Measurements from ENCODE around the gene NBEA. TPM values are rescaled to one million over a fixed set of nuclear protein-coding genes. Genes with fewer than 3 reads are reported as not detected.

The NBEA gene
- total RNA-seq, 3 donors from 2014 or later = 7.5 to 18.6 (median 16.1) TPM

DNA sequence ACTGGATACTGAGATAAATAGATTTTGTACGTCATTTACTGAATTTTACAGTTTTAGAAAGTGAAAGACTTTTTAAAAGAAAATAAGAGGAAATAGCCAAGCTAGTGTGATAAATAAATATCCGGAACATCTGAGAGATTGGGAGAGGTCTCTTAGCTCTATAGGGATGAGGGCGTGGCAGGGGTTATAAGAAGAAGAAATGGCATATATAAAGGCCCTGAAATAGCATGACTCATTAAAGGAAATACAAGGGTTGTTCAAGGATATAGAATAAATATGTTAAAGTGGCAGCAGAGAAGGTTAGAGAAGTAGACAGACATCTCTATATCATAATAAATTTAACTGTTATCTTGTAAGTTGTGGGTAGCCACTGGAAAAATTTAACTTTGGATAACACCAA, 390.1 kb downstream of the NBEA start:
- no peak overlapping the region for H3K4me3 ChIP-seq
- H3K36me3 ChIP-seq = no peaks in the 10 kb centered on the region
- DNase-seq (ENCODE audit: low spot score in 2 of 2) = no peak
- H3K4me1 ChIP-seq = no peaks in the 10 kb centered on the region
- intact Hi-C loops (cut with DNase I; ENCODE audit: low total_unique reads) = no loop called here
- no peaks in the 10 kb centered on the region for H3K27me3 ChIP-seq
- TF ChIP-seq, protein P1, sequence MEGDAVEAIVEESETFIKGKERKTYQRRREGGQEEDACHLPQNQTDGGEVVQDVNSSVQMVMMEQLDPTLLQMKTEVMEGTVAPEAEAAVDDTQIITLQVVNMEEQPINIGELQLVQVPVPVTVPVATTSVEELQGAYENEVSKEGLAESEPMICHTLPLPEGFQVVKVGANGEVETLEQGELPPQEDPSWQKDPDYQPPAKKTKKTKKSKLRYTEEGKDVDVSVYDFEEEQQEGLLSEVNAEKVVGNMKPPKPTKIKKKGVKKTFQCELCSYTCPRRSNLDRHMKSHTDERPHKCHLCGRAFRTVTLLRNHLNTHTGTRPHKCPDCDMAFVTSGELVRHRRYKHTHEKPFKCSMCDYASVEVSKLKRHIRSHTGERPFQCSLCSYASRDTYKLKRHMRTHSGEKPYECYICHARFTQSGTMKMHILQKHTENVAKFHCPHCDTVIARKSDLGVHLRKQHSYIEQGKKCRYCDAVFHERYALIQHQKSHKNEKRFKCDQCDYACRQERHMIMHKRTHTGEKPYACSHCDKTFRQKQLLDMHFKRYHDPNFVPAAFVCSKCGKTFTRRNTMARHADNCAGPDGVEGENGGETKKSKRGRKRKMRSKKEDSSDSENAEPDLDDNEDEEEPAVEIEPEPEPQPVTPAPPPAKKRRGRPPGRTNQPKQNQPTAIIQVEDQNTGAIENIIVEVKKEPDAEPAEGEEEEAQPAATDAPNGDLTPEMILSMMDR (IDR thresholded peaks at IDR 0.05) = no peak
- TF ChIP-seq POLR2AphosphoS5 (IDR thresholded peaks at IDR 0.05) = no peak
- no peak for TF ChIP-seq POLR2A (IDR thresholded peaks at IDR 0.05)
- no peak overlapping the region for H3K27ac ChIP-seq
- peaks cover 0 to 4% of the 10 kb centered on the region in 2 donors for H3K9me3 ChIP-seq

DNA sequence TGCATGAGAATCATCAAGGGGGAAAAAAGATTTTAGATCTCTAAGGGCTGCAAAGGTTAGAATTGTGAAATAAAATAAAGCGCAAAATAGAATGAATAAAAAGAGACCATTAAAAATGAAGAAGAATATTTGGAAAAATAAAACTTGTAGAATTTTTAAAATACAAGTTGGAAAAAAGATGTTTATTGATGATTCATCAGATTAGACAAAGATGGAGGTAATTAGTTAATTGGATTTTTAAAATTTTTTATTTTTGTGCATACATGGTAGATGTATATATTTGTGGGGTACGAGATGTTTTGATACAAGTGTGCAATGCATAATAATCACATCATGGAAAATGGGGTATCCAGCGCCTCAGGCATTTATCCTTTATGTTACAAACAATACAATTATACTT, 391.1 kb downstream of the NBEA start:
- no peaks in the 10 kb centered on the region for H3K4me1 ChIP-seq
- TF ChIP-seq POLR2AphosphoS5 (IDR thresholded peaks at IDR 0.05) = no peak
- DNase-seq (ENCODE audit: low spot score in 2 of 2) = no peak
- H3K4me3 ChIP-seq = no peak overlapping the region
- H3K9me3 ChIP-seq = peaks cover 0 to 4% of the 10 kb centered on the region in 2 donors
- intact Hi-C loops (cut with DNase I; ENCODE audit: low total_unique reads) = no loop called here
- H3K36me3 ChIP-seq = no peaks in the 10 kb centered on the region
- no peaks in the 10 kb centered on the region for H3K27me3 ChIP-seq
- no peak overlapping the region for H3K27ac ChIP-seq

DNA sequence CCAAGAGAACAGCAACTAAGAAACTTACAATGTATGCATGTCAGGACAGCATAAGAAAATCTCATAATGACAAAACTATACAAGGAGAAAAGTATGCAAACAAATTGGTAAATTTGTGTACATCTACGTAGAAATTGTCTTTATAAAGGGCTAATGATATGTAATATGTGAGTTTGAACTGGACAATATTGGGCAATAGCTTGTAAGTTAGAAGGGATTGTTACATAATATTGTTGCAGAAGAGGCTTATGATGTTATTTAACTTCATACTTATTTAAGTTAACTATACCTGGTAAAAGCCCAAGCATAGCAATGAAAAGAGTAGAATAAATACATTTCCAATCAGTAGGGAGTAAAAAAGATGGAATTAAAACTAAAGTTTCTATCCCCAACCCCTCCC, 400.4 kb downstream of the NBEA start:
- Histone ChIP-seq H3K4me1 (no peaks in the 10 kb centered on the region), H3K27ac (no peak overlapping the region), H3K4me3 (no peak overlapping the region), H3K36me3 (no peaks in the 10 kb centered on the region), H3K9me3 (no peaks in the 10 kb centered on the region), H3K27me3 (no peaks in the 10 kb centered on the region)
- intact Hi-C loops (cut with DNase I; ENCODE audit: low total_unique reads) = no loop called here
- DNase-seq (ENCODE audit: low spot score in 2 of 2) = no peak
- TF ChIP-seq, protein P1 (IDR thresholded peaks at IDR 0.05) = no peak
- no peak for TF ChIP-seq POLR2A (IDR thresholded peaks at IDR 0.05)
- no peak for TF ChIP-seq POLR2AphosphoS5 (IDR thresholded peaks at IDR 0.05)

GRCh38 chr13:35343417-35343816, 401.3 kb downstream of the NBEA start:
- no peaks in the 10 kb centered on the region for H3K4me1 ChIP-seq
- H3K27ac ChIP-seq = no peak overlapping the region
- H3K9me3 ChIP-seq = no peaks in the 10 kb centered on the region
- H3K27me3 ChIP-seq = no peaks in the 10 kb centered on the region
- no peak overlapping the region for H3K4me3 ChIP-seq
- H3K36me3 ChIP-seq = no peaks in the 10 kb centered on the region
- no peak for TF ChIP-seq POLR2AphosphoS5 (IDR thresholded peaks at IDR 0.05)
- TF ChIP-seq, protein P1 (IDR thresholded peaks at IDR 0.05) = no peak
- no peak for DNase-seq (ENCODE audit: low spot score in 2 of 2)
- intact Hi-C loops (cut with DNase I; ENCODE audit: low total_unique reads) = no loop called here

- intact Hi-C loops (cut with DNase I; ENCODE audit: low total_unique reads) = no loop called here
- H3K4me1 ChIP-seq = no peaks in the 10 kb centered on the region
- no peaks in the 10 kb centered on the region for H3K36me3 ChIP-seq
- H3K27me3 ChIP-seq = no peaks in the 10 kb centered on the region
- TF ChIP-seq POLR2AphosphoS5 (IDR thresholded peaks at IDR 0.05) (no peak), POLR2A (IDR thresholded peaks at IDR 0.05) (no peak)
- TF ChIP-seq, protein P1 (IDR thresholded peaks at IDR 0.05) = no peak
- no peak for DNase-seq (ENCODE audit: low spot score in 2 of 2)
- H3K27ac ChIP-seq = no peak overlapping the region
- no peaks in the 10 kb centered on the region for H3K9me3 ChIP-seq
- no peak overlapping the region for H3K4me3 ChIP-seq
Measured at GRCh38 chr13:35345992-35346391, 403.9 kb downstream of the NBEA start.

DNA sequence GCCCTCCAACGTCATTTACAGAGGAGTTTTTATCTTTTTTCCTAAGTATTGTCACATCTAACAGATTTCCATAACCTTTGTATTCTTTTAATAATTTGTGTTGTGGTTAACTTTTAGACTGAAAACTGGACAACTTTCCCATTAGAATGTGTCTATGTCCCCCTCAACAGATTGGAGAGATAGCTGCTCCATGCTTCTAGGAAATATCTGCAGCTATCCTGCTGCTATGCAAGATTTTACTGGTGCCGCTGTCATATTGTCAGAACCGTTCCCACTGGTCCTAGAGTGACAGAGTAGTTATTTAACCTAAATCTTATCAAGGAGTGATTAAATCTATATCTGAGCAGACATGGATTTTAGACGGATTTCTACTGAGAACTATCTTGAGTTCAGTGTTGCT, 404.4 kb downstream of the NBEA start:
- intact Hi-C loops (cut with DNase I; ENCODE audit: low total_unique reads) = no loop called here
- no peak overlapping the region for H3K27ac ChIP-seq
- H3K36me3 ChIP-seq = no peaks in the 10 kb centered on the region
- no peaks in the 10 kb centered on the region for H3K4me1 ChIP-seq
- no peaks in the 10 kb centered on the region for H3K9me3 ChIP-seq
- DNase-seq (ENCODE audit: low spot score in 2 of 2) = no peak
- H3K27me3 ChIP-seq = no peaks in the 10 kb centered on the region
- no peak overlapping the region for H3K4me3 ChIP-seq
- TF ChIP-seq, protein P1 (IDR thresholded peaks at IDR 0.05) = no peak
- TF ChIP-seq POLR2A (IDR thresholded peaks at IDR 0.05) (no peak), POLR2AphosphoS5 (IDR thresholded peaks at IDR 0.05) (no peak)

Measured in breast epithelium (tissue), 4 donors.